RWPE1 (cell line): ENCODE measurements around the gene CSNK1A1.

Source experiments
- CTCF ChIA-PET: fragments of 350-600 bp; sonication (Branson Sonifier 250); formaldehyde crosslinking; extraction: SDS; loops from one replicate; lab custom pipeline; 2021; lab: Yijun Ruan, JAX
- POLR2A ChIA-PET: fragments of 400-600 bp; formaldehyde crosslinking; extraction: SDS; loops from one replicate; lab custom pipeline; 2020; ENCODE audit warnings: antibody characterized with exemption; ENCODE audit not compliant: low non-redundant PET; lab: Yijun Ruan, JAX
- DNase-seq: peaks from one replicate; pipeline ENCODE4 v3.0.0; 2012; ENCODE audit warnings: low spot score
- H3K27ac ChIP-seq: fragments of 450-650 bp; 2 replicates; pipeline ENCODE4 v1.5.1; 2017
- CTCF ChIP-seq: fragments of 450-650 bp; conservative IDR thresholded peaks from 2 replicates; pipeline ENCODE4 v1.5.1; 2017; ENCODE audit warnings: low read depth, mild to moderate bottlenecking

CSNK1A1 gene

GRCh38 chr5:149550268-149550583 is 1.0 kb downstream of the CSNK1A1 start:
- CTCF ChIA-PET = interaction anchor here (0.6 to 2.0 kb wide), 7 partner anchors 11 to 611 kb away, joined by 3 to 8 read pairs (median 3); no protein-coding TSS in a partner anchor
- H3K27ac ChIP-seq = peak overlapping the region; percentile 95
- no peak for TF ChIP-seq CTCF
- POLR2A ChIA-PET = interaction anchor here (0.6 kb wide), 1 partner anchor 29 kb away, joined by 3 read pairs; no protein-coding TSS in a partner anchor
- DNase-seq = peak; percentile 54

DNA sequence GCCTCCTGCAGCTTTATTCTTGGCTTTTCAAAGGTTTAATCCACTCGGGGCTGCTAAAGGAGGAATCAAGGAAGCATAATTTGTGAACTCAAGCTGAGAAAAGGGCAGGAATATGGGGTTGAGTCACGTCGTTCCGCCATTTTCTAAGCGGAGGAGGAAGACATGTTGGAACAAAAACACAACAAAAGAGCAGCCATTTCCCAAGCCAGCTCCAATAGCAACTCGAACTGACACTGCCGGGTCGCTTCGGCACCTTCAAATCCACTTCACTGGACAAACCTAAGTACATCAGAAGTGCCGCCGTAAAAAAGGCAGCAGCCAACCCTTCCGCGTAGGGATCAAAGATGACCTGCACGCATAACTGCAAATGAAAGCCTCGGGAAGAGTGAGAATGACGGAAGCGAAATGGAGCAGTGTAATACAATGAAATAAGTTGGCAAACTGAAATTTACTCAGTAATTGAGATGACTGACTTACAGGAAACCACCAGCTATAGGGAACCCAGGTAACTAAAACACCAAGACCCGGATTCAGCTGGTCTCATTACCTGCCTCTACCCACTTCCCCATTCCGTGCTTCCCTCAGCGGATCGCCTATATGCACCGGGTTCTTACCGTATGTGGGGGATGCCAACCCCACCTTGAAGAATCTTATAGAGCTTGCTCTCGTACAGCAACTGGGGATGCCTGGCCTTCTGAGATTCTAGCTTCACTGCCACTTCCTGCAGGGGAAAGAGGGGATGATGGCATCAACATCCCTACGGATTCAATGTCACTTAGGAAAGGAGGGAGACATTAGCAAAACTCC is 1.6 kb downstream of the CSNK1A1 start:
- ChIA-PET POLR2A (interaction anchor here (0.5 to 0.6 kb wide), 2 partner anchors 107 to 195 kb away, joined by 3 read pairs; no protein-coding TSS in a partner anchor), CTCF (interaction anchor here (0.5 to 1.0 kb wide), 4 partner anchors 10 to 110 kb away, joined by 3 to 4 read pairs (median 4); no protein-coding TSS in a partner anchor)
- DNase-seq = peak; percentile 54

GRCh38 chr5:149546974-149547373 is 4.3 kb downstream of the CSNK1A1 start:
- POLR2A ChIA-PET = interaction anchor here (0.5 to 0.9 kb wide), 2 partner anchors 15 to 16 kb away, joined by 4 to 8 read pairs; no protein-coding TSS in a partner anchor
- no peak overlapping the region for H3K27ac ChIP-seq
- CTCF ChIA-PET = interaction anchor here (0.7 to 0.8 kb wide), 2 partner anchors 36 to 673 kb away, joined by 3 read pairs; no protein-coding TSS in a partner anchor
- DNase-seq = peak; percentile 50
- TF ChIP-seq CTCF = no peak

More for the DNA sequence above, 1.6 kb downstream of the CSNK1A1 start:
- TF ChIP-seq CTCF = no peak
- H3K27ac ChIP-seq = peak overlapping the region; percentile 95

DNA sequence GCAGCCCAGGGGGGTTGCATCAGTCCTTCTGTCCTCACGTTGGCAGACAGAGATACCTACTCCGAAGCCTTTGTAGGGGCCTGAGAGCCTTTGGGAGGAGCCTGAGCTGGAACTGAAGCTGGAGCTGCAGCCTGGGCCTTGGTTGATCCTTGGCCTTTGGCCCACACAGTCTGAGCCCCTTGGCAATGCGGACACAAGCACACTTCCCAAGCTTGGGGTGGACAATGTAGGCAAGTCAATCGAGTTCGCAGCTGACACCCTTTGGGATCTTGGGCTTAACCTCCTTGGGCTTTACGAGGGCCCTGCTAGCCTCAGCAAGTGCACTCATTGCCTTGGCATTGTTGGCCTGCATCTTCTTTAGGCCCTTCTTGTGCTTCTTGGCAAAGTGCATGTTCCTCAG is 5.9 kb downstream of the CSNK1A1 start:
- DNase-seq = no peak
- CTCF ChIA-PET = interaction anchor here (1.4 kb wide), 1 partner anchor 106 kb away, joined by 4 read pairs; no protein-coding TSS in a partner anchor
- POLR2A ChIA-PET = interaction anchor here (0.6 kb wide), 2 partner anchors 17 to 103 kb away, joined by 3 to 4 read pairs; no protein-coding TSS in a partner anchor
- H3K27ac ChIP-seq = peak overlapping the region; percentile 56
- TF ChIP-seq CTCF = no peak

GRCh38 chr5:149544028-149544420 is 7.2 kb downstream of the CSNK1A1 start:
- ChIA-PET CTCF (interaction anchor here (0.9 to 1.4 kb wide), 2 partner anchors 8 to 104 kb away, joined by 4 to 7 read pairs; no protein-coding TSS in a partner anchor), POLR2A (no interaction called here)
- H3K27ac ChIP-seq = no peak overlapping the region
- DNase-seq = no peak
- TF ChIP-seq CTCF = no peak

DNA sequence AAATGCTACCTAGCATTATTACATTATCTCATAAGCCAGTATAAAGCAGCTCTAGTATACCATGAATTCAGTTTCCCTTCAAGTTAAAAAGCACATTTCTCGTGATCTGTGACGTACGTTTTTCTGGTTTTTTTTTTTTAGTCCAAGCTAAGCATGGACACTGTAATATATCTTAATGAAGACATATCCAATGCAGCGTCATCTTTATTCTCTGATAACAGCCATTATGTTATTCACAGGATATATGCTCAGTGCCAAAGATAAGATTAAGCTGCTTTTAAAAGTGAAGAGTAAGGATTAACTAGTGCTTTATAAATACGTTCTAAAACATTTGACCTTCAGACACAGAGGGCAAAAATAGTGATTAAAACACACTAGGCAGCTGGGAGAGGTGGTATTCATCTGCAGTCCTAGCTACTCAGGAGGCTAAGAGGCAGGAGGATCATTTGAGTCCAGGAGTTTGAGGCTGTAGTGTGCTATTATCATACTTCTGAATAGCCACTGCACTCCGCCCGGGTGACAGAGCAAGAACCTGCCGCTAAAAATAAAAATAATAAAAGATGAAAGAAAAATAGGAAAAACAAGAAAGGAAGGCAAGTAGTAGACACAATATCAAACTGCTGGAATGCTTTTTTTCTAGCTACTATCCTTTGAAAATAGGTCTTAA is 7.7 kb downstream of the CSNK1A1 start:
- no peak for DNase-seq
- no peak for TF ChIP-seq CTCF
- ChIA-PET CTCF (interaction anchor here (0.9 to 1.4 kb wide), 2 partner anchors 9 to 104 kb away, joined by 4 to 7 read pairs; no protein-coding TSS in a partner anchor), POLR2A (interaction anchor here (0.6 kb wide), 1 partner anchor 8 kb away, joined by 3 read pairs; the partner anchor contains the start of gene CSNK1A1)
- H3K27ac ChIP-seq = no peak overlapping the region
